ENCODE data around the gene KMO. TPM values are rescaled to one million over a fixed set of nuclear protein-coding genes. Genes with fewer than 3 reads are reported as not detected.
A peak's percentile ranks its signal among the peaks of the same experiment; 100 is the strongest.

Gene KMO
- total RNA-seq, 4 donors from 2014 or later, result 0.28 to 22.9 (median 4.5) TPM

GRCh38 chr1:241536969-241537368, 4.8 kb downstream of the KMO start:
- TF ChIP-seq POLR2A (IDR thresholded peaks at IDR 0.05) (no peak), CTCF (IDR thresholded peaks at IDR 0.05) (no peak)
- Histone ChIP-seq H3K36me3 (no peaks in the 10 kb centered on the region), H3K27ac (no peak overlapping the region), H3K27me3 (no peaks in the 10 kb centered on the region), H3K4me3 (no peak overlapping the region), H3K4me1 (no peaks in the 10 kb centered on the region), H3K9me3 (no peaks in the 10 kb centered on the region)
- intact Hi-C loops (cut with DNase I; ENCODE audit: low total_unique reads), result no loop called here
- DNase-seq, result no peak

- Histone ChIP-seq H3K4me1 (no peaks in the 10 kb centered on the region), H3K27ac (no peak overlapping the region), H3K4me3 (no peak overlapping the region), H3K9me3 (no peaks in the 10 kb centered on the region), H3K36me3 (no peaks in the 10 kb centered on the region), H3K27me3 (no peaks in the 10 kb centered on the region)
- intact Hi-C loops (cut with DNase I; ENCODE audit: low total_unique reads), result no loop called here
- TF ChIP-seq POLR2A (IDR thresholded peaks at IDR 0.05) (no peak), CTCF (IDR thresholded peaks at IDR 0.05) (no peak)
- DNase-seq, result no peak
These were observed 10.2 kb downstream of the KMO start for GRCh38 chr1:241542199-241542907.

DNA sequence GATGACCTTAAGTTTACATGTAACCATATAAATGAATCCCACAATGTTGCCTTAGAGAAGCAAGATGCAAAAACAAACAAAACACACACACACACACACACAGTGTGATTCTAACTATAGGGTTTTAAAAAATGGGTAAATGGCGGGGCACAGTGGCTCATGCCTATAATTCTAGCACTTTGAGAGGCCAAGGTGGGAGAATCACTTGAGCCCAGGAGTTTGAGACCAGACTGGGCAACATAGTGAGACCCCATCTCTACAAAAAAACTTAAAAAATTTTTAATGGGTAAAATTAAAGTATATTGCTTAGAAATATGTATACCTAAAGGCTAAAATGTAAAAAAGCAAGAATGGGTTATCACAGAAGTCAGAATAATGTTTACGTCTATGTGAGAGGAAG, 15.8 kb downstream of the KMO start:
- H3K4me3 ChIP-seq, result no peak overlapping the region
- no peaks in the 10 kb centered on the region for H3K27me3 ChIP-seq
- H3K9me3 ChIP-seq, result no peaks in the 10 kb centered on the region
- DNase-seq, result no peak
- H3K27ac ChIP-seq, result no peak overlapping the region
- H3K4me1 ChIP-seq, result no peaks in the 10 kb centered on the region
- H3K36me3 ChIP-seq, result no peaks in the 10 kb centered on the region
- no peak for TF ChIP-seq CTCF (IDR thresholded peaks at IDR 0.05)
- no peak for TF ChIP-seq POLR2A (IDR thresholded peaks at IDR 0.05)
- intact Hi-C loops (cut with DNase I; ENCODE audit: low total_unique reads), result no loop called here

DNA sequence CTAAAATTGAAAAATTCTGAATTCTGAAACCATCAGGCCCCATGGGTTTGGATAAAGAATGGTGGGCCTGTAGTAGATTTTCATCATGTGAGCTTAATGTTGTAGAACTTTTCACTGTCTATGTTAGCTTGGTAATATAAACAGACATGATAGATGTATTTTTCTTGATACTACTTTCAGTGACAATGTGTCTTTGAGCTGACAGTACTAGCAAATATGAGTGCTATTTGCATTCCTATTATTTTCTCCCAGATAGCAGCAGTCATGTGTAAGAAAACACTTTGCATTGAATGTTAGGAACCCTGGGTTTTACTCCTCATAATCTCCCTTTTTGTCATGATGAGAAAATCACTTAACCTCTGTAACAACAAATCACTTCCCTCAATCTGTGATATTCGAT, 18.1 kb downstream of the KMO start:
- DNase-seq, result no peak
- Histone ChIP-seq H3K27ac (no peak overlapping the region), H3K9me3 (no peaks in the 10 kb centered on the region), H3K27me3 (no peaks in the 10 kb centered on the region), H3K4me1 (no peaks in the 10 kb centered on the region), H3K4me3 (no peak overlapping the region), H3K36me3 (no peaks in the 10 kb centered on the region)
- intact Hi-C loops (cut with DNase I; ENCODE audit: low total_unique reads), result no loop called here
- no peak for TF ChIP-seq POLR2A (IDR thresholded peaks at IDR 0.05)
- TF ChIP-seq CTCF (IDR thresholded peaks at IDR 0.05), result no peak

- TF ChIP-seq CTCF (IDR thresholded peaks at IDR 0.05) (no peak), POLR2A (IDR thresholded peaks at IDR 0.05) (no peak)
- no peaks in the 10 kb centered on the region for H3K4me1 ChIP-seq
- no peaks in the 10 kb centered on the region for H3K27me3 ChIP-seq
- DNase-seq, result peak in 1 of 2 donors; percentile 16
- H3K36me3 ChIP-seq, result no peaks in the 10 kb centered on the region
- intact Hi-C loops (cut with DNase I; ENCODE audit: low total_unique reads), result no loop called here
- no peaks in the 10 kb centered on the region for H3K9me3 ChIP-seq
- H3K27ac ChIP-seq, result no peak overlapping the region
- H3K4me3 ChIP-seq, result no peak overlapping the region
These were observed 19.8 kb downstream of the KMO start for GRCh38 chr1:241551759-241552638.

Data from uterus (tissue), 4 donors.